ENCODE data around the gene SNRPD1.

- TF ChIP-seq POLR2AphosphoS5 (IDR thresholded peaks at IDR 0.05; ENCODE audit: low read depth, low read length), result no peak
- TF ChIP-seq POLR2A (IDR thresholded peaks at IDR 0.05; ENCODE audit: low read depth, low read length), result no peak
- no peak for TF ChIP-seq TAF1 (IDR thresholded peaks at IDR 0.05; ENCODE audit: borderline replicate concordance, low read depth, low read length)
Observed at GRCh38 chr18:21664069-21664468, 52.0 kb downstream of the SNRPD1 start.

Measured in GM12892 (cell line).